ENCODE data around the gene SLC36A3.

DNA sequence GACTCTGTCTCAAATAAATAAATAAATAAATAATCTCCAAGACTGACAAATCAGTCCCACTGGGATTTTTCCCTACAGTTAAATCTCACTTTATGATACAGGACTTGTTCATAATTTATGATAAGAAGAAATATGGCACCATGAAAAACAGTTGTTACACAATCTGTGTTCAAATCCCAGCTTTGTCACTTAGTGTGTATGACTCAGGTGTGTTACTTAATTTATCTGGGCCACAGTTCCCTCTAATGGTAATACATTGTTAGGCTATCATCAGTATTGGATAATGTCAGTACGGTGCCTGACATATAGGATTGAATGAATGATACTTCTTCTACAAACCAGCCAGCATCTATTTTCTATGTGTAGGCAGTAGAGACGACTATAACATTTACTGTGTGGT lies 23.1 kb downstream of the SLC36A3 start:
- TF ChIP-seq, protein P1, sequence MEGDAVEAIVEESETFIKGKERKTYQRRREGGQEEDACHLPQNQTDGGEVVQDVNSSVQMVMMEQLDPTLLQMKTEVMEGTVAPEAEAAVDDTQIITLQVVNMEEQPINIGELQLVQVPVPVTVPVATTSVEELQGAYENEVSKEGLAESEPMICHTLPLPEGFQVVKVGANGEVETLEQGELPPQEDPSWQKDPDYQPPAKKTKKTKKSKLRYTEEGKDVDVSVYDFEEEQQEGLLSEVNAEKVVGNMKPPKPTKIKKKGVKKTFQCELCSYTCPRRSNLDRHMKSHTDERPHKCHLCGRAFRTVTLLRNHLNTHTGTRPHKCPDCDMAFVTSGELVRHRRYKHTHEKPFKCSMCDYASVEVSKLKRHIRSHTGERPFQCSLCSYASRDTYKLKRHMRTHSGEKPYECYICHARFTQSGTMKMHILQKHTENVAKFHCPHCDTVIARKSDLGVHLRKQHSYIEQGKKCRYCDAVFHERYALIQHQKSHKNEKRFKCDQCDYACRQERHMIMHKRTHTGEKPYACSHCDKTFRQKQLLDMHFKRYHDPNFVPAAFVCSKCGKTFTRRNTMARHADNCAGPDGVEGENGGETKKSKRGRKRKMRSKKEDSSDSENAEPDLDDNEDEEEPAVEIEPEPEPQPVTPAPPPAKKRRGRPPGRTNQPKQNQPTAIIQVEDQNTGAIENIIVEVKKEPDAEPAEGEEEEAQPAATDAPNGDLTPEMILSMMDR (IDR thresholded peaks at IDR 0.05; ENCODE audit: low read length), result no peak
- no peak for TF ChIP-seq EZH2 (IDR thresholded peaks at IDR 0.05; ENCODE audit: borderline replicate concordance, low read length)
